ENCODE data around the gene PDPR.
"Not testable (repeated sequence)": the region's sequence is repeated elsewhere in the genome, so short reads cannot be mapped to it uniquely, and the experiment has no call there.

The PDPR gene

DNA sequence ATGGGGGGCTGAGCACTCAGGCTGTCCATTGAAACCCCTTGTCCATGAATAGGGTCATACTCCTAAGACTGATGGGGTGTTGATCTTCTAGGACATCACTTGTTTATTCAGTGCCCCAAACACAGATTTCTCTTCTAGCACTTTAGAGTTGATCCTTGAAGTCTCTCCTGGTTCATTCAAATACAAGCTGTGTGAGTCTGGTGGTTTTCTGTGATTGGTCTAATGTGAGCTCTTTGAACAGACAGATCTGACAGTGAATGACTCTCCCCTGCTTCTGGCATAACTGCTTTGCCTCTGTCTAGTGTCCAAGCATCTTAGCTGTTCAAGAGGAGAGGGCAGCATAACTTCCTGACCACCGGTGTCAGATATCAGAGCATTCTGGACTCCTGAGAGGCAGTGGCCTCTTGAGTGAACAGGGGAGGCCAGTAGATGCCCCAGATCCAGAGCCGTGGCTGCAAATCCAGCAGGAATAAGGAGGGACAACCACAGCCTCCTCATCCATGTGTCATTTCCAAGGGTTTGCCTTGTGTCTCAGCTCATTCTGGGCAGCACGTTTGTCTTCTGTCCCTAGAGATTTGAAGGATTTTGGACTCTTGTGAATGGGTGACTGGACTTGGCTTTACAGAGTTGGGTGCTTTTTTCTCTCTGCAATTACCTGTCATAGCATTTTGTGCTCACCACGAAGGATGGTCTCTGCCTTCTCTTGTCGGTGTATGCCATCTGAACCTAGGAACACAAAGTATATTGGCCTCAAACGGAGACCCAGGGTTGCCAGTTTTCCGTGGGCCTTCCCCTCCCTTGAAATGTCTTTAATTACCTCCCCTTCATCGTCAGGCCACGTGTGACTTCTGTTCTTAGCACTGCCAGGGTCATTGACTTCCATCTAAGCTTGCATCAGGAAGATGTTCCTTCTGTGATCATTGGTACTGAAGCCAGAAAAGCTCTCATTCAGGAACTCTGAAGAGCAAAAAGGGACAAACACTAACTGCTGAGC, 45.5 kb downstream of the PDPR start:
- no peak overlapping the region for H3K4me3 ChIP-seq (ENCODE audit: low read depth, low read length)
- DNase-seq (ENCODE audit: low read depth): no peak

GRCh38 chr16:70160388-70160787, 46.3 kb downstream of the PDPR start:
- H3K4me3 ChIP-seq (ENCODE audit: low read depth, low read length): no peak overlapping the region
- DNase-seq (ENCODE audit: low read depth): no peak

DNA sequence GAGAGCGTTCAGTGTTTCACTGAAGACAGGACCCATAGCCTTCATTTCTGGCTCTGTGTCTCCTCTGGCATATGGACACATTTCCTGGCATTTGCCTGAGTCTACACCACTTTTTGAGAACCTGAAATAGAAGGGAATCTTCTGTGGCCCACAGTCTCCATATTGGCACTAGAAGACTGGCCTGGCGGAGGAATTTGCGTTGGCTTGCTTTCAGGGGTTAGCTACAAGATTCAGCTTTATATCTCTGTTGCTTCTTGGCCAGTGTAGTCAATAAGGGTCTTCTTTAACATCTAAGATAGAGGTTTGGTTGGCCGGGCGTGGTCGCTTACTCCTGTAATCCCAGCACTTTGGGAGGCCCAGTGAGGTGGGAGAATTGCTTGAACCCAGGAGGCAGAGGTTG, 46.7 kb downstream of the PDPR start:
- no peak for DNase-seq (ENCODE audit: low read depth)
- no peak overlapping the region for H3K4me3 ChIP-seq (ENCODE audit: low read depth, low read length)

- no peak for DNase-seq (ENCODE audit: low read depth)
- H3K4me3 ChIP-seq (ENCODE audit: low read depth, low read length): no peak overlapping the region
Measured at GRCh38 chr16:70161350-70161749, 47.2 kb downstream of the PDPR start.

GRCh38 chr16:70162041-70162451, 47.9 kb downstream of the PDPR start:
- no peak overlapping the region for H3K4me3 ChIP-seq (ENCODE audit: low read depth, low read length)
- peak; percentile 38 for DNase-seq (ENCODE audit: low read depth)

DNA sequence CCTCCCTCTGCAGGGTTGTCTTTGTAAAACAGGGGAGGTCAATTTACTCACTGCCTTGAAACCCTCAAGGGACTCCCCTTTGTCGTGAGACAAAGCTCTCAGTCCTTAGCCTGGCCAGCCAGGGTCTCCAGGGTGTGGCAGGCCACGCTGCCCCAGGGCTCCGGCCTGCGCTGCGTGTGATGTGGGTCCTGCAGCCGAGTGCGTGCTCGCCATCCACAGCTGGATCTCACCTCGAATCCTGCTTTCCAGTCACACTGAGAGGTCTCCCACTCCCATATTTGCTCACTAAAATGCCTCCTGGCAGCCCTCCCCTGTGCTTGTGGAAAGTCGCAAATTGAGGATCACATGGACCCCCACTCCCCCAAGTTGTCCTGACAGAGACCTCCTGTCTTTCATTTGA, 49.5 kb downstream of the PDPR start:
- H3K4me3 ChIP-seq (ENCODE audit: low read depth, low read length): no peak overlapping the region
- DNase-seq (ENCODE audit: low read depth): no peak

GRCh38 chr16:70166688-70167087, 52.6 kb downstream of the PDPR start:
- DNase-seq (ENCODE audit: low read depth): not testable (repeated sequence)

DNA sequence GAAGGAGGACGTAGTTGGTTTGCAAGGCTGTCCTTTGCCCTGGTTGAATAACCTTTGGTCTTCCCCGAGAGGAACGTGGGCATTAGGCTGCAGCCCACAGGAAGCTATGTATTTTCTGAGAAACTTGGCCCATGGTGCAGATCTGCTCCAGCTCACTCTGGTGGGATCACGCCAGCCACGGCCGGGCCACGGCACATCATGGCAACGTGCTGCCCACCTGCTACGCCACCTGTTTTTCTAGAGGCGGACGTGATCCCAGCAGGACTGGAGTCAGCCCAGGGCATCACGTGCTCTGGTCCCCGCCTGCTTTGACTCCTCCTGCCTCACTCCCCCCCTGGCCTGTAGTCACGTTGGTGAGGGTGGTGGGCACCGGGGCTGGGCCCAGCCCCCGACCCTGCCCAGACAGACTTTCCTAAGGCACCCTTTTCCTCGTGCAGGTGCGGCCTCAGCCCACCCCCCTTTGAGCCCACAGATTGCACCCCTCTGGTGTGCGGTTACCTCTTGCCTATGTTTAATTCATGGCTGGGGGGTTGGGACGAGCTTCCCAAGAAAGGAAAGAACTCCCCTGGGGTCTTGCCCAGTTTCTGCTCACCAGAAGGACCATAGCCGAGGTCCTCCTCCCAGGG, 59.2 kb downstream of the PDPR start, which contains the start of gene CLEC18C:
Gene CLEC18C, plus strand, starts transcription at position 576 of the 626 bp plus-strand sequence. CDS start 492 bp downstream, outside the sequence.
- DNase-seq (ENCODE audit: low read depth); H3K4me3 ChIP-seq (ENCODE audit: low read depth, low read length): not testable (repeated sequence)

More at GRCh38 chr16:70166688-70167087, 52.6 kb downstream of the PDPR start:
- not testable (repeated sequence) for H3K4me3 ChIP-seq (ENCODE audit: low read depth, low read length)

DNA sequence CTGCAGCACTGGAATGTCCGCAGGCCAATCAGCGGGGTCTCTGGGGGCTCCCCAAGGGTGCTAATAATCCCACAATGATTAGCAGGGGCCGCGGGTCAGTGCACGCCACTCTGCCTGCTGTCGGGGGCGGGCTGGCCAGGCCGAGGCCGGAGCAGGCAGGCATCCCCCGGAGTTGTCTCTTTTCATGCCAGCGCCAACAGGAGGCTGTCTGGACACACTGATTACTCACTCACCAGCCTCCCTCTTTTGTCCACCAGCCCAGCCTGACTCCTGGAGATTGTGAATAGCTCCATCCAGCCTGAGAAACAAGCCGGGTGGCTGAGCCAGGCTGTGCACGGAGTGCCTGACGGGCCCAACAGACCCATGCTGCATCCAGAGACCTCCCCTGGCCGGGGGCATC, 59.8 kb downstream of the PDPR start:
- not testable (repeated sequence) for H3K4me3 ChIP-seq (ENCODE audit: low read depth, low read length)

GRCh38 chr16:70174387-70174932, 60.3 kb downstream of the PDPR start:
- DNase-seq (ENCODE audit: low read depth); H3K4me3 ChIP-seq (ENCODE audit: low read depth, low read length): not testable (repeated sequence)

More for the DNA sequence above, 59.8 kb downstream of the PDPR start:
- not testable (repeated sequence) for DNase-seq (ENCODE audit: low read depth)

DNA sequence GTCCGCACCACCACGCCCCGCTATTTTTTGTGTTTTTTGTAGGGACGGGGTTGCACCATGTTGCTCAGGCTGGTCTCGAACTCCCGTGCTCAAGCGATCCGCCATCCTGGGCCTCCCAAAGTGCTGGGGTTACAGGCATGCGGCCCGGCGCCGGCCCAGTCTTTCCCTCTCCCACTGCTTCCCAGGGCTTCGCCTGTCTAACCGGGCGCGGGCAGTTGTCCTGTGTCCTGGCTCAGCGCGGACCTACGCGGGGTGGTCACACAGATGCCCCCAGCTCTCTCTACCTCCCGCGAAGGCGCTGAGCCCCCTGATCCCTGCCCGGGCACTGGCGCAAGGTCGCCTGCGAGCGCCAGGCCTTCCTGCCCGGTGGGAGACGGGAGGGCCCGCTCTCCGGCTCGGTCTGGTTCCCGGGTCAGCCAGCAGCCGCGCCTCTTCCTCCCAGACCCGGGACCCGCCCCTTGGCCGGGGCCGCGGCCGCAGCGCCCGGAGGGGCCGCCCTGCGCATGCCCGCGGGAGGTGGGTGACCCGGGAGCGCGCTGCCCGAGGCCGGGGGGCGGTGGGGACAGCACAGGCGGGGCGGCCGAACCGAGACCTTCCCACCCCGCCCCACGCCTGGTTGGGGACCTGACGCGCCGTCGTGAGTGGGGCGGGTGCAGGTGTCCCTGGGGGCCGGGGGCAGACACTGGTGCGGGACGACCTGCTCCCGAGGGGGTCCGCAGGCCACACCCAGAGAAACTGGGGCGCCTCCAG, 73.9 kb downstream of the PDPR start:
- H3K4me3 ChIP-seq (ENCODE audit: low read depth, low read length): peak overlapping the region; percentile 18
- not testable (repeated sequence) for DNase-seq (ENCODE audit: low read depth)

DNA sequence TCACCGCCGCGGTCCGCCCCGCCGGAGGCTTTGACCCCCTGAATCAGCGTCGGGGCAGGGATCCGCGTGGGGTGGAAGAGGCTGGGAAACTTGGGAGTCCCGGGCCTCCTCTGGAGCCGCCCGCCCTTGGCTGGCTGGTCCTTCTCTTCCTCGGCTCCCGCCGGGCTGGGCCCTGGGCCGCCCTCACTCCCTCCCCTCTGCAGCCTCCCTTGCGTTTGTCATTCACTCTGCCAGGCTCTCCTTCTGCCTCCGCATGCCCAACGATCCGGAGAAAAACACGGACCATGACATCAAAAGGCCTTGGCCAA, 74.4 kb downstream of the PDPR start:
- peak overlapping the region; percentile 18 for H3K4me3 ChIP-seq (ENCODE audit: low read depth, low read length)
- DNase-seq (ENCODE audit: low read depth): not testable (repeated sequence)

DNA sequence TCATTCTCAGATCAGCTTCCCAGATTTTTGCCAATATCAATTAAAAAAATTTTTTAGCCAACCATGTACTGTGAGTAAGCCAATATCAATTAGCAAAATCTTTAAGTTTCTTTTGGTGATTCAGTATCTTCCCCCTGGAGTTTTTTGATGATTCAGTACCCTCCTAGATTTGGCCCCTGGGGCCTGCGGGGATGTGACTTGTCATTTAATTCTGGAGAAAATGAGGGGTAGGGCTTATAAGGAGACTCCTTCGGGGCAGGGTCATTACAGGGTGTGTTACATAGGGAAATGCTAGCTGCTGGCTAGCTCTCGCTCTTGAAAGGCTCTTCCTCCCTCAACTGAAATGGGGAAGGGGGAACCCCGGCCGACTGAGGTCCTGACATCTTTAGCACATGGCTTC, 76.4 kb downstream of the PDPR start:
- DNase-seq (ENCODE audit: low read depth): not testable (repeated sequence)

GRCh38 chr16:70196683-70197300, 82.7 kb downstream of the PDPR start:
- H3K4me3 ChIP-seq (ENCODE audit: low read depth, low read length); DNase-seq (ENCODE audit: low read depth): not testable (repeated sequence)

More for the DNA sequence above, 76.4 kb downstream of the PDPR start:
- H3K4me3 ChIP-seq (ENCODE audit: low read depth, low read length): not testable (repeated sequence)

DNA sequence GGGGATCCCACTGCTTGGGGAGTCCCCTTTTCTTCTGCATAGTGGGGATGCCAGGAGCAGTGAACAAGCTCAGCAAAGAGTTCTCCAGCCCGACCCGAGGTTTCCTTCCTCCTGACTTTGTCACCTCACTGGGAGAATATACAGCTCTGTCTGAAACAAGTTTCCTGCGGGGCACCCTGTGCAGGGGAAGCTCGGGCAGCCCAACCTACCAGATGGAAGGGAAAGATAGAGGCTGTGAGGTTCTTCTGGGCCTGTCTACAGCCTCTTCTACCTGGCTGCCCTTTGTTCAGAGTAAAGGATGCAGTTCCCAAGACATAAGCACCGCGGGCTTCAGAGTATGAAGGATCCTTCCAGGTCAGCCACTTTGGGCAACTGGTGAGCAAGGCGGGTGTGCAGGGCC, 83.5 kb downstream of the PDPR start:
- not testable (repeated sequence) for H3K4me3 ChIP-seq (ENCODE audit: low read depth, low read length); DNase-seq (ENCODE audit: low read depth)

- H3K4me3 ChIP-seq (ENCODE audit: low read depth, low read length); DNase-seq (ENCODE audit: low read depth): not testable (repeated sequence)
Measured at GRCh38 chr16:70198230-70198629, 84.1 kb downstream of the PDPR start.

GRCh38 chr16:70198666-70199065, 84.5 kb downstream of the PDPR start:
- DNase-seq (ENCODE audit: low read depth); H3K4me3 ChIP-seq (ENCODE audit: low read depth, low read length): not testable (repeated sequence)

GRCh38 chr16:70199170-70199569, 85.0 kb downstream of the PDPR start:
- DNase-seq (ENCODE audit: low read depth): not testable (repeated sequence)

DNA sequence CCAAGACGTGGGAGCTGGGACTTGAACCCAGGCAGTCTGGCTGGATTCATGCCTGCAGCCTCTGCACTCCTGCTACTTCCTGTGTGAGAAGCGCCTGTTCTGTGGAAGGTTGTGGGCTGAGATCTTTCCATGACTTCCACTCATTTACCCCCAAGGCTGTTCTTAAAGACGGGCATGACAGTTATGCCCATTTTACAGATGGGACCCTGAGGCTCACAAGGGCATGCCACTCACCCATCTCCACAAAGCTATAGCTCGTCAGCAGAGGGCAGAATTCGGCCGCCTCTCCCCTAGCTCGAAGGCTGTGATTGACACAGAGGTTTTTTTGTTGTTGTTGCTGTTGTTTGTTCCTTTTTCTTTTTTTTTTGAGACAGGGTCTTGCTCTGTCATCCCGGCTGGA, 85.9 kb downstream of the PDPR start:
- not testable (repeated sequence) for H3K4me3 ChIP-seq (ENCODE audit: low read depth, low read length); DNase-seq (ENCODE audit: low read depth)

More at GRCh38 chr16:70199170-70199569, 85.0 kb downstream of the PDPR start:
- H3K4me3 ChIP-seq (ENCODE audit: low read depth, low read length): not testable (repeated sequence)
